Posterior vena cava (tissue), 2 donors: ENCODE results near the gene VPS11. TPM values are rescaled to one million over a fixed set of nuclear protein-coding genes. Genes with fewer than 3 reads are reported as not detected.

Experiments used
- DNase-seq: peaks from one replicate; pipeline ENCODE4 v3.0.0-alpha.2; 2020; ENCODE audit warnings: low spot score
- intact Hi-C, 2 donors: fragments of 100-400 bp; cut with DNase I; formaldehyde crosslinking; loops; one replicate each; pipeline versions ENCODE4 v1.14.1 to v1.14.2; 2022 to 2023
- long read RNA-seq, 2 donors: library from polyadenylated mRNA; unstranded; transcript quantifications; one replicate each; pipeline ENCODE4 v2.0.0, GENCODE V29; 2020 to 2021
- total RNA-seq, 2 donors: library from RNA; stranded (reverse); fragmentation: NEBNext Ultra II Directional; extraction: Animal tissue kit (Norgen Biotek cat#: 25700); gene quantifications; one replicate each; pipeline ENCODE4 v1.2.1, GENCODE V29; 2021
- donor health status: DM: yes; HTN: yes; CAD: no.
- donor health status: DM: yes; HTN: yes; CAD: no.

Gene VPS11
- 10 to 100 TPM; 24.8 to 26.6 TPM for total RNA-seq
- long read RNA-seq, donor 1, transcript VPS11-208 (16 exons, 3,313 nt): major isoform, 13 of 27 reads
- long read RNA-seq, donor 1, partial matches to known transcripts: 13 of 27 reads
- long read RNA-seq, donor 1, other reads (novel, unspliced or antisense): 1 of 27 reads
- long read RNA-seq, donor 2, transcript VPS11-208 (16 exons, 3,313 nt): major isoform, 13 of 36 reads
- long read RNA-seq, donor 2, partial matches to known transcripts: 22 of 36 reads
- long read RNA-seq, donor 2, other reads (novel, unspliced or antisense): 1 of 36 reads

DNA sequence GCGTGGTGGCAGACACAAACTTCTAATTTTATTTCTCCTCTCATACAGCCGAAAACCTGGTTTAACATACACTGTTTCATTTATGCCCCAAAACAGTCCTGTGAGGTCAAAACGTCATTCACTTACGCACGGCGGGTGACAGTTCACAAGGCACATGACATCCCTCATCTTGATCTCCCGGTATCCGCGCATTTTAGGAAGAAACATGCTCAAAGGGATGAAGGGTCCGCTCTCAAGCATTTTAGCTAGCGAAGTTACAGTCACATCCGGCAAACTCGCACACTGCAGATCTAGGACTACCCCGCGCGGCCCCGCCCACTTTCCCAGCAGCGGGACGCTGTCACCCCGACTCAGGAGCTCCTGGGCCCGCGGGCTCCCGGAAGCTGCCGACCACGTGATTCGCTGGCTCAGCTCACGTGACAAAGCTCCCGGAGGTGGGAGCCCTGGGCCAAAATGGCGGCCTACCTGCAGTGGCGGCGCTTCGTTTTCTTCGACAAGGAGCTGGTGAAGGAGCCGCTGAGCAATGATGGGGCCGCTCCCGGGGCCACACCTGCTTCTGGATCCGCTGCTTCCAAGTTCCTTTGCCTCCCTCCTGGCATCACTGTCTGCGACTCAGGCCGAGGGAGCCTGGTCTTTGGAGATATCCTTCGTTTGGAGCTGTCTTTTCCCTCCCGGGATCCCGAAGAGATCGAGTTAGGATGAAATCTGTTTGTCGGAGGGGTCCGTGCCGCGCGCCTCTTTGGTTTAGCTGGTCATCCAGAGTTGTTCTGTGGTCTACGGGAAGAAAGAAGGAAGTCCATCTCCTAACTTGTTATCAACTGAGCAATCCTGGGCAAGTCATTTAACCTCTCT, at the start of gene VPS11:
Gene VPS11 (plus strand): TSS at position 448 of the 852 bp plus-strand sequence. CDS start 6 bp downstream, at position 454.
- intact Hi-C loops: no loop called here
- peak; percentile 99 for DNase-seq

DNA sequence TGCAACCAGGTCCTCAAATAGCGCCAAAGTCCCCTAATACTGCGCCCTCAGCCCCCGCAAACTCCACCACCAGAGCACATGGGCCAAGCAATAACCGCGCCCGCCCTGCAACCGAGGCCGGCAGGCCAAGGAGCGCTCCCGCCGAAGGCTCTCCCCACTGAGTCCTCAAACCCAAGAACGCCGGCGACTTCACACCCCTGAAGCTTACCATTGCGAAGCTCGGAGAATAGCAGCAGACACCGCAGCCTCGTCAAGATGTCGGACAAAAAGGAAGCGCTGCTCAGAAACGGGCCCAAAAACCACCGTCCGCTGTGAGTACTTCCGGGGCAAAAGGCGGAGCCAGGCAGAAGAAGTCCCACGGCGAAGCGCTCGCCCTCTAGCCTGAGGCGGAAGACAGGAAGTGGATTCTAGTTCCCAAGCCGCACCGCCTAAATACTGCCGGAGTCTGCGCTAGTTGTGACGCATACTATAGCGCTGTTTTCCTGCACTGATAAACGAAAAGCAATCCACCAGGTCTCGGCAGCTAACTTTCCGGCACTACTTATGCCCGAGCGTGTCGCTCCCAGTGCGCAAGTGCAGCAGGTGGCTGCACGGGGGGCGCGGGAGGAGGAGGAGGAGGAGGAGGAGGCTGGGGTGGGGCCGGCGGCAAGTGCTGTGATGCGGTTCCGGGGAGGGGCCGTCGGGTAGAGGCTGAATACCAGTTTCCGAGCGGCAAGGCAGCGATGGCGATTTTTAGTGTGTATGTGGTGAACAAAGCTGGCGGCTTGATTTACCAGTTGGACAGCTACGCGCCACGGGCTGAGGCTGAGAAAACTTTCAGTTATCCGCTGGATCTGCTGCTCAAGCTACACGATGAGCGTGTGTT, 49.3 kb upstream of the VPS11 start, which contains the start of the genes RPS25 and TRAPPC4:
Gene RPS25 (minus strand): TSS at position 270 of the 865 bp plus-strand sequence. CDS start 59 bp downstream, at position 211.
Gene TRAPPC4 (plus strand): TSS at position 693 of the 865 bp plus-strand sequence. CDS start 30 bp downstream, at position 723.
- peak; percentile 98 for DNase-seq
- intact Hi-C loops: loop anchor here in 1 of 2 donors (1.0 kb wide), 1 partner anchor 20 kb away; the partner anchor contains the start of gene CENATAC

DNA sequence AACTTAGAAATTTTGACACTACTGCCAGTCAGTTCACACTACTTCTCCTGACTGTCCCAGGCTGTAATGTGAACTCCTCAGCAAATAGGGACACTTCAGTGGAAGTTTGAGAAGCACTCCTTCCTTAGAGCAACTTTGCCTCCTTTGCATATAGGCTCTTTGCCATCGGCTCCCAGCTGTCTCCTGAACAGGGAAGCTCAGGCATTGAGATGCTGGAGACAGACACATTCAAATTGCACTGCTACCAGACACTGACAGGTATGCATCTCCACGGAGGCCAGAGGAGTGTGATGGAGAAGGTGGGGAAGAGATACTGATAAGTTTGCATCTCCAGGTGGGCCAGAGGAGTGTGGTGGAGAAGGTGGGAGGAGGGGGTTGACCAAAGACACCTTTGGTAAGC, 47.6 kb upstream of the VPS11 start:
- intact Hi-C loops: loop anchor here in 1 of 2 donors (5.0 kb wide), 1 partner anchor 42 kb away; no protein-coding TSS in a partner anchor

DNA sequence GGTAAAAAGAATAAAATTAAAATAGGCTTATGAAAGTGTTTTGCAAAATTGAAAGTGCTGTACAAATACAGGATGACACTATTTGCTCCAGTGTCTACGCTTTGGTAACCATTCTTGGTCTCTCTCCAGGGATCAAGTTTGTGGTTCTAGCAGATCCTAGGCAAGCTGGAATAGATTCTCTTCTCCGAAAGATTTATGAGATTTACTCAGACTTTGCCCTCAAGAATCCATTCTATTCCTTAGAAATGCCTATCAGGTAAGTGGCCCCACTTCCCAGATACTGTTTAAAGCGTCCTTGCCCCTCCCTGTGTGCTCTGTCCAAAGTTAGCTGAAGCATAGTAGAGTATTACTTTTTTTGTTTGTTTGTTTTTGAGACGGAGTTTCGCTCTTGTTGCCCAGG, 46.0 kb upstream of the VPS11 start:
- no peak for DNase-seq
- intact Hi-C loops: loop anchor here in 1 of 2 donors (5.0 kb wide), 1 partner anchor 41 kb away; no protein-coding TSS in a partner anchor

More for the DNA sequence above, 47.6 kb upstream of the VPS11 start:
- DNase-seq: peak; percentile 13

DNA sequence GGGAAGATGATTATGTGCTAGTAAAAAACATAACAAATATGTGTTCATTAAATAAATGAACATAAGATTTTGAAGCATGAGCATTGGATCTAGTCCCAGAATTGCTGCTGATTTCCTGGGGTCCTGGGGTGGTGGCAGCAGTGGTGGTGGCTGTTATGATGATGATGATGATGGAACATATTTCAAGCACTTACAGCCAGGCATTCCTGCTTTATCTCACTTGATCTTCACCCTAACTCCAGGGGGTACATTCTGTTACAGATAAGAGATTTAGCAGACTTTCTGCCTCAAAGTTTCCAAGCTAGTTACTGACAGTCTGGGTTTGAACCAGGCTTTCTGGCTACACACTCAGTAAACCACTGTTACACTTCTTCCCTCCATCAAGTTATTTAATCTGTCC, 43.9 kb upstream of the VPS11 start:
- intact Hi-C loops: loop anchor here in 1 of 2 donors (5.0 kb wide), 1 partner anchor 39 kb away; no protein-coding TSS in a partner anchor
- peak; percentile 32 for DNase-seq

DNA sequence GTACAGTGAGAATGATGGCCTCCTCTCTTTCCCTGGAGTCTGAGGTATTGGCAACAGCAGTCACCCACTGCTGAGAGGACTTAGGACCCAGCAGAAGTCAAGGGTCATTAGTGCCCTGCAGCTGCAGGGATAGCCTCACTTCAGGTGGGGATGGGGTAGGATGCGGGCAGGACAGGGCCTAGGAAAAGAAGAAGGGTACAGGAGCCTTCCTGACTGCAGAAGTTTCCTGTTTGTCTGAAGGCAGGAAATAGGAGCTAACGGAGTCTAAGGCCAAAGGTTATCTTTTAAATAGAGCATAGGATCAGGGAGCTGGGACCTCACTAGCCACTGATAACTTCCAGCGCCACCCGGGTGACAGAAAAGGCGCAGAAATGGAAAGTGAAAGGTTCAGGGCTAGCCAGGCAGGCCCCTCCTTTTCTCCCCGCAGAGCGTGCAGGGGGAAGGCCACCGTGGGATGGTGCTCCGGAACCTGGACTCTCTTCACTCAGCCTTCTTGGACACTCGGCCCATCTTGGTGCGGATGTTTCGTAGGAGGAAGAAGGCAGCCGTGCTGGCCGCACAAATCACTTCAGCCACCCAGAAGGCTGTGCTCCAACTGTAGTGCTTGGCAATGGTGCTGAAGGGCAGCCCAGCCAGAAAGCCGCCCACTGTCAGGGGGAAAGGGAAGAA, 43.1 kb upstream of the VPS11 start:
- intact Hi-C loops: loop anchor here in 1 of 2 donors (5.0 kb wide), 1 partner anchor 38 kb away; no protein-coding TSS in a partner anchor
- peak; percentile 74 for DNase-seq

DNA sequence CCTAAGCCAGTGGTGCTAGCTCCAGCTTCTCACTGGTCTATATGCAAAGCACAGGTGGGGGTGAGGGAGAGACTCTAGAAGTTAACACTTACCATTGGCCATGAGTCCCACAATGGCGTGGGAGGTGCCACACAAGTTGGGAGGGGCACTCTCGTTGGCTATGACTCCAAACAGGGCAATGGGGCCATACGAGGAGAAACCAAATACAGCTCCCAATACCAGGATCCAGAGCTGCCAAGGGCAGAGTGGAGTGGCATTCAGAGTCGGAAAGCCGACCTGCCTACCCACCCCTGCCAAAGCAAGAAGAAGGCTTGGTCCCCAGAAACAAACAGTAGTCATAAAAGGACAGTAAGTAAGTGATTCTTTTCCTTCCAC, 42.5 kb upstream of the VPS11 start:
- DNase-seq: peak; percentile 67
- intact Hi-C loops: no loop called here

DNA sequence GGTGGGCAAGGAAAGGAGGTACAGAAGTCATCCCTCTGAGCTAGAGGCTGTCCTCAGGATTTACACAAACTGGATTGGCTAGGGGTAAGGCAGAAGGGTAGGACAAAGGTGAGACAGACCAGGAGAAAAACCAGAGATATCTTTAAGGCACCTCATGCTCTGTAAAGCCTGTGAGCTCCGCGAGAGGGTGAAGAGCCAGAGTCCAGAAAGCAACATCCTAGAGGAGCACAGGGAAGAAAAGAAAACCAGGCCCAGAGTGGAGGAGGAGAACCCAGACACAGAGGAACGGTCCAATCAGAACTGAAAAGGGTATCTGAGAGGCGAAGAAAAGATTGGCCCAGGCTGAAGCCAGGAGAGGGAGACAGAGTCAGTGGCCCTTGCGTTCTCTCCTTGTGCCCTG, 42.1 kb upstream of the VPS11 start:
- intact Hi-C loops: no loop called here
- peak; percentile 6 for DNase-seq

DNA sequence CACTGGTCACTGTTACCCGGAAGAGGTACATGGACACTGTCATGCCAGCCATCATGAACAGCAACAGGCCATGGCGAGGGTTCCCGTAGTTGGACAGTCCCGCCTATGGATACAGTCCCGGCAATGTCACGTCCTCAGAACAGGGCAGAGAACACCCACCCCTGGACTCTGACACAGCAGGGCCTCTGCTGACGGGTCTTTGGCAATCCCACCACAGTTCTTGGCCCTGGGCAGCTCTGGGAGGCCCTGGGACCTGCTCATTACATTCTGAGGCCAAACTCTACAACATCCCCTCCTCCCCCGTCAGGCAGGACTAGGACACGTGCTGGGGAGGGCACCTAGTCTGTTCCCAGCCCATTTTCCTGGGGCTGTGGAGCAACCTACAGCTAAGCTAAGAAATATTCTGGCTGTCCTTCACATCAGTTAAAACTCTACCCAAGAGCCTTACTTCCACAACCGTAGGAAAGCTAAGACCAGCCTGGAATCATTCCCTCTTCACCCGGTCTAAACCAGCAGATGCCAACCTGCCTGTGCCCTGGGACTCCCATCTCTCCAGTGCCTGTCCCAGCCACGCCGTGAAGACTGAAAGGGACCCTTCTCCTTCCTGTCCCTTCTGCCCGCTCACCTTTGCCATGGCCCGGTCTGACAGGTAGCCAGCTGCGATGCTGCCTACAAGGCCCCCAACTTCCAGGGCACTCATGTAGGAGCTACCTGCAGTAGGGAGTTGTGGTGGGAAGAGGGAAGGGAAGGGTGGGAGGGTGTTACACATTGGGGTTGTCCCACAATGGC, 41.4 kb upstream of the VPS11 start:
- DNase-seq: peak; percentile 58
- intact Hi-C loops: no loop called here

DNA sequence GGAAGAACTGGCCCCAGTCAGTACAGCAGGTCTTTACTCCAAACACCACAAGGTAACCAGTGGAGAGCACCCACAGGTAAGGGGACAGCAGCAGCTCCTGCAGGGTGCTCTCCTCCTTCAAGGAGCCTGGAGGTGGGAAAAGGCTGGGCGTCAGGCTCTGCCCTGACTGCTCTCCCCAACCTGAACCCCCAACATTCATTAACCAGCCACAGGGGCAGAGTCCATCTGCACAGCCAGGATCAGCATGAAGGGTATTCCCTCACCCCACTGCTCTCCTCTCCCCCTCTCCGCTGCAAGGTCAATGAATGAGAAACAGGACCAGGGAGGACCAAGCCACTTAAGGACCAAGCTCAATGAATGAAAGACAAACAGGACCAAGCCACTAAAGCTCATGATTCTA, 40.6 kb upstream of the VPS11 start:
- DNase-seq: no peak

DNA sequence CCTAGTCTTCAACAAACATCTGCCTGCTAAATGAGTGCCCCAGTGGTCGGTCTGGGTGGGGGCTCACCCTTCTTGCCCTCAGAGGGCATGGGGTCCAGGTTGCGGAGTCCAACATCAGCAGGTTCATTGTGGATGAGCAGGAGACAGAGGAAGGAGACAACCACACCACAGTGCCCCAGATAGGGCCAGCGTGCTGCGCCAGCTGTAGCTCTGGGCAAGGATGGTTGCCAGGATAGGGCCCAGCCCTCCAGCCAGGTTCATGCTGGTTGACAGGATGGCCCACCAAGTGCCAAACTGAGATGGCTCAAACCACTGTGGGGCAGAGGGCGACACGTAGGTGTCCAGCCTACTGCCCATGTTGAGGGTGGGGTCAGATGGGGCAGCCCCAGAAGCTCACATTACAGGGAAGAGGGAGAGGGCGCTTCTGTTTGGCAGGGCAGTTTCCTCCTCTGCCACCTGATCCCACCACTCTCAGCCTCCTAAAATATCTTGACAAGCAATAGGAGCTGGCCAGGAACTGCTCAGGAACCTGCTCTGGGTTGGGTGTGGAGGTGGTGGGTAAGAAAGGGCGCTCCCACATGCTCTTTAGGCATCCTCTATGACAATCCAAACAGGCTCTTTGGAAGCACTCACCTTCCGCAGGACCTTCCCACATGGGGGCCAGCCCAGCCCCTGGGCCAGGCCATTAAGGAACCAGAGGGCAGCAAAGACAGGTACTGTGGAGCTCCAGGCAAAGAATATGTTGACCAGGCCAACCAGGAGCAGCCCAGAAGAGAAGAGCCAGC, 39.9 kb upstream of the VPS11 start:
- no peak for DNase-seq
- intact Hi-C loops: no loop called here

More for the DNA sequence above, 40.6 kb upstream of the VPS11 start:
- intact Hi-C loops: no loop called here

DNA sequence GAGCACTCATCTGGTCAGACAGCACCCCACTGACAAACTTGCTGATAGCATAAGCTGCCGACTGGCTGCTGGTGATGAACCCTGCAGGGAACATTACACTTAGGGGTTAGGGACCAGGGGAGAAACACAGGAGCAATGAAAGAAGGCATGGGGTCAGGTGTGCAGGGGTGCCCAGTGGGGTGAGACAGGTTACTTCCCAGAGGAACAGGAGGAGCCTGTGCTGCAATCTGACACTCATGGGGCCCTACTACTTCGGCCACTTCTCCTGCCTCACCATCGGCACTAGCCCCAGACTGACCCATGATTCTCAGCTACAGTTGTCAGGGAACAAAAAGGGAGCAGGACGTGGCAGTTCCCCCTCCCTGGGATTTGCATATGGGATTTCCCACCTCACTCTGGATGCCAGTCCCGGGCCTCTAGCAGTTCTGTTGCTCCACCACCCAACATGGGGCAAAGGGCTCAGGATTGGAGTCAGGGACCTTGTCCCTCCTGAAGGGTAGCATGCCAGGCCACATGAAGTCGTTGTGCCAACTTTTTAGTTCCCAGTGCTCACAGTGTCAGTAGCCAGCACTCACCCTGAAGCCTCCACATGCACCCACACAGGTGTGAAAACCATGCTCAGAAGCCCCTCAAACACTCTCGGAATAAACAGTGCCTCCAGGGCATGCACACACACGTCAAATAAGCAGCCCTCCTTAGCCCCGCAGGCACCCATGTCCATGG, 39.1 kb upstream of the VPS11 start:
- DNase-seq: peak; percentile 43
- intact Hi-C loops: no loop called here

DNA sequence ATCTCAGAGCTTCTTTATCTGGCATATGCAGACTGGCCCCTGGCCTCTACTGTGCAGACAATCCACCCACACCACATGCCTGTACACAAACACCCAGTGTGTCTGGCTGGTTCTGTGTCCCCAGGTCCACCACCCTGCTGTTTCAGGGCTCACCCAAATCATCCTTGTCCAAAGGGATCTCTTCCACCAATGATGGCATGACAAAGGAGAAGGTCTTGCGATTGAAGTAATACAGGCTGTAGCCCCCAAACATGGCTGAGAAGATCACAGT, 38.6 kb upstream of the VPS11 start:
- intact Hi-C loops: no loop called here
- no peak for DNase-seq

DNA sequence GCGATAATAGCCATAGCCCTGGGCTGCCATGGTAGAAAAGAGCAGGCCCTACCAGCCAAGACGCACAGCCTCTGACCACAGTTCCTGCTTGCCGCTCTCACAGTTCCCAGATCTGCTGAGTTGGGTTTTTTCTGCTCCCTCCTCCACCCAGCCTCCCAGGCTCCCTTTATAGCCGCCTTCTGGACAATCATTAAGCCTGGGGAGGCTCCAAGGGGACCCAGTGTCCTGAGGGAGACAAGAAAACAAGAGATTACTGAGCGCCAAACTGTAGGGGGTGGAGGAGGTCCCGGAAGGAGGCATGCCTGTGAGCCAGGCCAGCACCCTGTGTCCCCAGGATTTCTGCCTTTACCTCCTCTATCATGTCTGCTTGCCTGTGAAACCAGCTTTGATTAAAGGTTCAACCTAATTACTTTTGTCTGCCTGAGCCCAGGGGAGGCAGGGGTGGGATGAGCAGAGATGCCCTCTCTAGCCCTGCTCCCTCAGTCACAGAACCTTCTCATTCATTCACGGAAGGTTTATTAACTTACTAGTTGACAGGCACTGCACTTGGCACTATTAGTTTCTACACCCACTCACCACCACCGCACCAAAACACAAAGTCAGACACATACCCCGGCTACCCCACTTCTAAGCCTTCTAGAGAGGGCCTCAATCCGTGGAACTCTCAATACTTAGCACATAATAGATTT, 38.1 kb upstream of the VPS11 start:
- DNase-seq: no peak
- intact Hi-C loops: no loop called here

DNA sequence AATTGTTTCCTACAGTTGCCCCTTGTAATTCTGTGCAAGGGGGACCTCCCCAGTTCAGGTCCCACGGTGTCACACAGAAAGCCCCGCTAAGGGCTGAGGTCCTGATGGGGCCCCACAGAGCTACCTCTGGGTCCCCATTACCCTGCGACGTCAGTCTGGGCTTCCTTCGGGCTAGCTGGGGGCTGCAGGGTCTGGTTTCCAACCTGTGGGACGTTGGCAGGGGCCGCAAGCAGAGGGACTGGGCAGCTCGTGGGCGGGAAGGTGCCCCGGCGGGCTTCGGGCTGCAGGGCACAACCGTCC, 37.6 kb upstream of the VPS11 start:
- intact Hi-C loops: no loop called here
- DNase-seq: no peak

DNA sequence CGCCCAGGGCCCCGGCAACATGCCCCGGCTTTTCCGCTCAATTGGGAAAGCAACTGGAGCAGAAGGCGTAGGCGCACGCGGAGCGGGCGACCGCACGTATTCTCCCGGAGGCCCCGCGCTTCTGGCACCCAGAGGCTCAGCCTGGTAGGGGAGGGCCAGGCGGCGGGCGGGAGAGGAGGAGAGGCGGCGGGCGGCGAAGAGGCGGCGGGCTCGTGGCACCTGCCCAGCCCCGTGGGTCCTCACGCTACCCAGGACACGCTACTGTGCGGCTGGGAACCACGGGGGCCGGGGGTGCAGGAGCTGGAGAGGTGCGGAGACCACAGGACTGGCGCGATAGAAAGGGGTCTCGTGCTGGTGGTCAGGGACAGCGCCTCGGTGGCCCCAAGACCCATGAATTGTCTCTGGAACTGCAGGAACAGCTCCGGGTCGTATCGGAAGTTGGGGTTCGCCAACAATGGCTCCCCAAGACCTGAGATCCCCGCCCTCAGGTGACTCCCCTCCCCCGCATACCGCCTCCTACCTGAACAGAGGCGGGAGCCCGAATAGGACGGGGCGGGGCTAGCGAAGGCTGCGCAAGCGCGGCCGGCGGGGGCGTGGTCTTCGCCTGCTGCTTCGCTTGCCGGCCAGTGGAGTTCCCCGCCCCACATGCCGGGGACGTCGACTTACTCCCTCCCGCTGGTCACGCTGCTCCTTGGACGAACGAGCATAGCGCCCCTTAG, 37.1 kb upstream of the VPS11 start, which contains the start of gene SLC37A4:
Gene SLC37A4 (minus strand): TSS at position 549 of the 719 bp plus-strand sequence.
- intact Hi-C loops: no loop called here
- DNase-seq: peak; percentile 99
